Urinary bladder (tissue), 4 donors: ENCODE measurements around the gene TMED6. TPM values are rescaled to one million over a fixed set of nuclear protein-coding genes. Genes with fewer than 3 reads are reported as not detected.
"Not testable (repeated sequence)": the region's sequence is repeated elsewhere in the genome, so short reads cannot be mapped to it uniquely, and the experiment has no call there.

ENCODE experiments used
- DNase-seq: peaks from one replicate; pipeline ENCODE4 v3.0.0-alpha.2; 2015; ENCODE audit errors: extremely low spot score
- H3K27ac ChIP-seq: one replicate; pipeline ENCODE4 v1.5.1; 2013; ENCODE audit warnings: low read depth, mild to moderate bottlenecking, moderate library complexity
- H3K36me3 ChIP-seq: one replicate; pipeline ENCODE4 v1.6.1; 2013; ENCODE audit warnings: mild to moderate bottlenecking, moderate library complexity; ENCODE audit not compliant: insufficient read depth
- H3K4me1 ChIP-seq: one replicate; pipeline ENCODE4 v1.6.1; 2013; ENCODE audit warnings: mild to moderate bottlenecking, moderate library complexity; ENCODE audit not compliant: insufficient read depth
- H3K4me3 ChIP-seq: one replicate; pipeline ENCODE4 v1.5.1; 2013; ENCODE audit warnings: low read depth, low read length
- WGBS: extraction: QIAGEN DNeasy Blood & Tissue Kit; methylation state at CpG from one replicate; pipeline ENCODE4 v1.1.7; 2013; 5-methylcytosine and 5-hydroxymethylcytosine counted together
- polyA plus RNA-seq: library from polyadenylated mRNA; stranded (reverse); fragments of 200-250 nt; gene quantifications from one replicate; pipeline ENCODE4 v1.2.3, GENCODE V29; 2013
- total RNA-seq: library from RNA; depleted of rRNA; stranded (reverse); fragments of >200 nt; gene quantifications from one replicate; pipeline ENCODE4 v1.2.3, GENCODE V29; 2014
- donor health status: healthy with polysubstance abuse.
- donor health status: healthy.

TMED6 gene
- total and polyA plus RNA-seq, 2 donors = 0.09 TPM; not detected in 1

DNA sequence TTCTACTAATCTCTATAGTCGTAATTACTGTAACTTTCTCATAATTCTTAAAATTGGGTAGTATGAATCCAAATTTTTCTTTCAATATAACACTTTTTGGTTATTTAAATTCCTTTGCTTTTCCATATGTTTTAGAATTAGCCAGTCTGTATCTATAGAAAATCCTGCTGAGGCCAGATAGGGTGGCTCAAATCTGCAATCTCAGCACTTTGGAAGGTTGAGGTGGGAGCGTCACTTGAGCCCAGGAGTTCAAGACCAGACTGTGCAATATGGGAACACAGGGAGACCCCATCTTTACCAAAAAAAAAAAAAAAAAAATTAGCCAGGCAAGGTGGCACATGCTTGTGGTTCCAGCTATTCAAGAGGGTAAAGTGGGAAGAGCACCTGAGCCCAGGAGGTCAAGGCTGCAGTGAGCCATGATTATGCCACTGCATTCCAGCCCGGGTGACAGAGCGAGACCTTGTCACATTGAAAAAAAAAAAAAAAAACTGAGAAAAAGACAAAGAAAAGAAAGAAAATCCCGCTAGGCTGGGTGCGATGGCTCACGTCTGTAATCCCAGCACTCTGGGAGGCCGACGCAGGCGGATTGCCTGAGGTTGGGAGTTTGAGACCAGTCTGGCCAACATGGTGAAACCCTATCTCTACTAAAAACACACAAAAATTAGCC is 24.9 kb upstream of the TMED6 start:
- 96% methylated on average over 10 of the region's 10 CpGs for WGBS
- Histone ChIP-seq H3K4me1 (peaks cover 1% of the 10 kb centered on the region), H3K27ac (no peak overlapping the region), H3K4me3 (no peak overlapping the region), H3K36me3 (peaks cover 8% of the 10 kb centered on the region)
- no peak for DNase-seq

GRCh38 chr16:69373019-69373418 is 21.4 kb upstream of the TMED6 start:
- H3K4me1 ChIP-seq = no peaks in the 10 kb centered on the region
- no peak for DNase-seq
- H3K27ac ChIP-seq = no peak overlapping the region
- peaks cover 11% of the 10 kb centered on the region for H3K36me3 ChIP-seq
- no peak overlapping the region for H3K4me3 ChIP-seq
- 96% methylated on average over 1 of the region's 1 CpG for WGBS

GRCh38 chr16:69371564-69371963 is 20.0 kb upstream of the TMED6 start:
- WGBS = 89% methylated on average over 2 of the region's 2 CpGs
- no peaks in the 10 kb centered on the region for H3K4me1 ChIP-seq
- no peak overlapping the region for H3K4me3 ChIP-seq
- no peak overlapping the region for H3K27ac ChIP-seq
- no peak for DNase-seq
- peaks cover 12% of the 10 kb centered on the region for H3K36me3 ChIP-seq

DNA sequence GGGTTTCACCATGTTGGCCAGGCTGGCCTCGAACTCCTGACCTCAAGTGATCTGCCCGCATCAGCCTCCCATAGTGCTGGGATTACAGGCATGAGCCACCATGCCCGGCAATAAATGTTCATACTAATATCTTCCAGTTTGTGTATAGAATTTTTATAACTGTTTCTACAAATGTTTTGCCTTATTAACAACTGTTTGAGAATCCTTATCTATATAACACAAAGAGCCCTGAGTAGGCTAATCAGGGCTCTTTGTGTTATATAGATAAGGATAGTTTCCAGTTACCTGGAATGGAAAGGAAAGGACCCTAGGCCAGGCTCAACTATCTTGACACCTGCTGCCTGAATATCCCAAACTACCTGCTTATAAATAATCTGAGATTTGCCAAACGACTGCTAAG is 17.3 kb upstream of the TMED6 start:
- 92% methylated on average over 4 of the region's 4 CpGs for WGBS
- H3K4me1 ChIP-seq = no peaks in the 10 kb centered on the region
- no peak overlapping the region for H3K27ac ChIP-seq
- peaks cover 14% of the 10 kb centered on the region for H3K36me3 ChIP-seq
- no peak for DNase-seq
- H3K4me3 ChIP-seq = no peak overlapping the region

GRCh38 chr16:69367980-69368379 is 16.4 kb upstream of the TMED6 start:
- H3K27ac ChIP-seq = no peak overlapping the region
- no peak overlapping the region for H3K4me3 ChIP-seq
- no peak for DNase-seq
- H3K36me3 ChIP-seq = peaks cover 13% of the 10 kb centered on the region
- H3K4me1 ChIP-seq = no peaks in the 10 kb centered on the region
- 71% methylated on average over 7 of the region's 7 CpGs for WGBS

DNA sequence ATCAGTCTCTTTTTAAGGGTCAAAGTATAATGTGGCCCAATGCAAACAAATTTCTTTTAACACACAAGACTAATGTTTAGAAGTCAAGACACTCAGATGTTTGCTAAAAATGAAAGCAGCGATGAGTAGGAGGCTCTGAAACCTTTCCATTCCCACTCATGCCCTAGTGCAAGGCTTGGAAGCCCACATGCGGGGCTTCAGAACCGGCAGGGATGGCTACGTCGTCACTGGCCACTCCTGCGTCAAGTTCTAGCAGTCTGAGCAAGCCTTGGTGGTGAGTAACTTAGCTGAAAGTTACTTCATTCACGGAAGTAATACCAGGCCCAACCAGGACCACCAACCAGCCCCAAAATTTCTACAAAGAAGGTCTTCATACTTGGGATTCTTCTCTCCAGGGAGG is 14.8 kb upstream of the TMED6 start:
- Histone ChIP-seq H3K27ac (no peak overlapping the region), H3K36me3 (peaks cover 10% of the 10 kb centered on the region), H3K4me3 (no peak overlapping the region), H3K4me1 (no peaks in the 10 kb centered on the region)
- 93% methylated on average over 7 of the region's 7 CpGs for WGBS
- DNase-seq = no peak

DNA sequence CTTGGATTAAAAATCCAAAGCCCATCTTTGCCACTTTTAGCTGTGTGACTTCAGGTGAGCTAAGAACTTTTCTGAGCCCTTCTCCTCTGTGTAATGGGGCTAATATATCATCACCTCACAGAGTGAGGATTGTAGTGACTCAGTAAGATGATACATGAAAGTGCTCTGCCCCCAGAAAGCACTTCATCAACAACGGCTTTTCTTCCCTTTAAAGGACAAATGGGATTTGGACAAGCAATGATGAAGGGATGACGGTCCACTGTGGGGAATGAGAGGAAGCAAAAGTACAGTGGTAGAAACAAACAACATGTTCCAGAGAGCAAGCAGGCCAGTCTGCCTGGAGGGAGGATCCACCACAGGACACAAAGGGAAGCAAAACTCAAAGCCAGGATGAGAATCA is 14.3 kb upstream of the TMED6 start:
- Histone ChIP-seq H3K4me1 (no peaks in the 10 kb centered on the region), H3K36me3 (peaks cover 10% of the 10 kb centered on the region), H3K27ac (no peak overlapping the region), H3K4me3 (no peak overlapping the region)
- no peak for DNase-seq
- 86% methylated on average over 2 of the region's 2 CpGs for WGBS

GRCh38 chr16:69364088-69364487 is 12.5 kb upstream of the TMED6 start:
- WGBS = 94% methylated on average over 2 of the region's 2 CpGs
- no peak for DNase-seq

DNA sequence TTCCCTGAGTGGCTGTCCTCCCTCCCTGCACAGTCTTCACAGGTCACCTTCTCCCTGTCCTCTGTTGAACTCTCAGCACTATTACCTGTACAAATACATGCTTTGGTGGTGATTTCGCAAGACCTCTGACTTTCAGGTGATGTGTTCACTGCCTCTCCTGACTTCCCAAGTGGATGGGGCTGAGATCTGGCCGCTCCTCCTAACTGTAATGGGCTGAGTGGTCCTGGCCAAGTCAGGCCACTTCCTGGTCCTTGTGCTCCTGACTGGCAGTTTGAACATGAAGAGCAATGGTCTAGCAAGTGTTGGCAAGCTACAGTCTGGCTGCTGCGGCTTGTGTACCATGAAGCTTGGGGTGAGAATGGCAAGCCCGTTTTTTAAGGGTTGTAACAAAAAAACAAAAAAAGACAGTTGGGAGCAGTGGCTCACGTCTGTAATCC is 11.7 kb upstream of the TMED6 start:
- no peak overlapping the region for H3K27ac ChIP-seq
- H3K4me1 ChIP-seq = no peaks in the 10 kb centered on the region
- WGBS = 93% methylated on average over 5 of the region's 5 CpGs
- no peak for DNase-seq
- H3K36me3 ChIP-seq = peaks cover 7% of the 10 kb centered on the region
- H3K4me3 ChIP-seq = no peak overlapping the region

More at GRCh38 chr16:69364088-69364487, 12.5 kb upstream of the TMED6 start:
- Histone ChIP-seq H3K4me1 (no peaks in the 10 kb centered on the region), H3K4me3 (no peak overlapping the region), H3K36me3 (peaks cover 8% of the 10 kb centered on the region), H3K27ac (no peak overlapping the region)

- not testable (repeated sequence) for H3K4me1 ChIP-seq, H3K27ac ChIP-seq, DNase-seq, H3K4me3 ChIP-seq, H3K36me3 ChIP-seq
- WGBS = 98% methylated on average over 9 of the region's 9 CpGs
Observed at GRCh38 chr16:69360070-69360469, 8.5 kb upstream of the TMED6 start.

DNA sequence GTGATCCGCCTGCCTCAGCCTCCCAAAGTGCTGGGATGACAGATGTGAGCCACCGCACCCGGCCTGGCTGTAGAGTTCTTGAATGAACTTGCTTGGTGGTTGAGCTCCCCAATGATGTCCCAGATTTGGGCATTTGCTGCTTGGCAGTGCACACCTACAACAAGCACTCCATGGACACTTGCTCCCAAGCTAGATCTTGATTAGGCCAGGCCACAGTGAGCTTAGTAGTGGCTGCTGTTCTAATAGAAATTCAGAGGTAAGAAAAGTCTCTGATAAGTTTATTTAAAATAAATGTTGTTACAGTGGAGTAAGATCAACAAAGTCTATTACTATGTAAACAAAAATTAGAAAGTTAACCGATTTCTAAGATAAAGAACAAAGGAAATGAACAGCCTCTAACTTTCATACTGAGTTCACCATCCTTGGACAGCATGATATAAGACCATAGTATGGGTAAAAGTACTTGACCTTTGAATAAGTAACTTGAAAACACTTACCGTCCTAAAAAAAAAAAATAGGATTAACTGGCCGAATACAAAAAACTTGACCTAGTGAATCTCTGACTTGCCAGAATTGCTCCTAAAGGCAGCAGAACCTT is 951 bp downstream of the TMED6 start:
- DNase-seq = no peak
- Histone ChIP-seq H3K4me1 (no peaks in the 10 kb centered on the region), H3K27ac (no peak overlapping the region), H3K4me3 (no peak overlapping the region), H3K36me3 (peaks cover under 1% of the 10 kb centered on the region)
- WGBS = 68% methylated on average over 6 of the region's 6 CpGs

GRCh38 chr16:69349536-69349935 is 2.0 kb downstream of the TMED6 start:
- Histone ChIP-seq H3K4me1 (no peaks in the 10 kb centered on the region), H3K27ac (no peak overlapping the region), H3K36me3 (no peaks in the 10 kb centered on the region), H3K4me3 (no peak overlapping the region)
- no peak for DNase-seq
- WGBS = 89% methylated on average over 10 of the region's 10 CpGs

DNA sequence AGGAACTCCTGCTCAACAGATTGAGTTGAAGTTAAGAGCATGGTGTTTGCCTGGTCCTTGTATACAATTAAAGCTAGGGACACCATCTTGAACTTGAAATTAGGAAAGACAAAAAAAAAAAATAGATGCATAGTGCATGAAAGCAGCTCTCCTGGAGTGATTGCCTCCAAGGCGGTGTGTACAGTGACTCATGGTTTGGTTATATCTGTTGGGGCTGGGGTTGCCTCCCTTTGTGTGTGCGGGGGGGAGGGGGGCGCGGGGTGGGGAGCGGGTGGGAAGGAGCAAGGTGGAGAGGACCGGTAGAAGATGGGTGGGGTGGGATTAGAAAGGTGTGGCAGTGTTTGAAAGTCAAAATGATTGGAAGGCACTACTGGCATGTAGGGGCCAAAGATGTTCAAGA is 3.4 kb downstream of the TMED6 start:
- Histone ChIP-seq H3K36me3 (no peaks in the 10 kb centered on the region), H3K27ac (no peak overlapping the region), H3K4me1 (no peaks in the 10 kb centered on the region), H3K4me3 (no peak overlapping the region)
- WGBS = 95% methylated on average over 6 of the region's 6 CpGs
- no peak for DNase-seq

DNA sequence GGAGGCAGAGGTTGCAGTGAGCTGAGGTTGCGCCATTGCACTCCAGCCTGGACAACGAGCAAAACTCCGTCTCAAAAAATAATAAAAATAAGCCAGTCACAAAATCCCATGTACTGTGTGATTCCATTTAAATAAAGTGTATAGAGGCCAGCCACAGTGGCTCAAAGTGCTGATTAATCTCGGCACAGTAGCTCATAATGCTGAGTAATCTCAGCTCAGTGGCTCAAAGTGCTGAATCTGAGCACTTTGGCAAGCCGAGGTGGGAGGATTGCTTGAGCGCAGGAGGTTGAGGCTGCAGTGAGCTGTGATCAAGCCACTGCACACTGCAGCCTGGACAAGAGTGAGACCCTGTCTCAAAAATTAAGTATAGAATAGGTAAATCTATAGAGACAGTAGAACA is 4.9 kb downstream of the TMED6 start:
- Histone ChIP-seq H3K4me1 (no peaks in the 10 kb centered on the region), H3K36me3 (no peaks in the 10 kb centered on the region), H3K27ac (no peak overlapping the region), H3K4me3 (no peak overlapping the region)
- DNase-seq = no peak
- WGBS = 77% methylated on average over 6 of the region's 6 CpGs
